GM20000 (cell line): Measurements from ENCODE around the gene UBN1.

Experiments
- DNase-seq: peaks from one replicate; pipeline ENCODE4 v3.0.0; 2012; ENCODE audit warnings: low spot score
- CTCF ChIP-seq: IDR thresholded peaks from 2 replicates; pipeline ENCODE4 v1.5.1; 2012; ENCODE audit warnings: mild to moderate bottlenecking, control low read depth; ENCODE audit errors: extremely low read depth, missing control alignments

The UBN1 gene

GRCh38 chr16:4880006-4880580, 32.8 kb downstream of the UBN1 start:
- no peak for DNase-seq
- no peak for TF ChIP-seq CTCF

- no peak for DNase-seq
- TF ChIP-seq CTCF, result no peak
Measured at GRCh38 chr16:4882000-4882632, 34.8 kb downstream of the UBN1 start.

GRCh38 chr16:4882633-4883285, 35.5 kb downstream of the UBN1 start:
- TF ChIP-seq CTCF, result no peak
- no peak for DNase-seq

- TF ChIP-seq CTCF, result no peak
- no peak for DNase-seq
Measured at GRCh38 chr16:4883501-4883900, 36.2 kb downstream of the UBN1 start.

- DNase-seq, result no peak
- TF ChIP-seq CTCF, result no peak
Measured at GRCh38 chr16:4884209-4884608, 36.9 kb downstream of the UBN1 start.

GRCh38 chr16:4884972-4885874, 37.9 kb downstream of the UBN1 start:
- DNase-seq, result no peak
- no peak for TF ChIP-seq CTCF
